ENCODE results near the gene OR8G1. TPM values are rescaled to one million over a fixed set of nuclear protein-coding genes. Genes with fewer than 3 reads are reported as not detected.
A peak's percentile ranks its signal among the peaks of the same experiment; 100 is the strongest.

Gene OR8G1
- total and polyA plus RNA-seq, 9 of the 15 experiments (the other 6 are each of a cell fraction or from before 2014, with no cell fraction given), result 0.03 to 1.4 (median 0.51) TPM; not detected in 1

DNA sequence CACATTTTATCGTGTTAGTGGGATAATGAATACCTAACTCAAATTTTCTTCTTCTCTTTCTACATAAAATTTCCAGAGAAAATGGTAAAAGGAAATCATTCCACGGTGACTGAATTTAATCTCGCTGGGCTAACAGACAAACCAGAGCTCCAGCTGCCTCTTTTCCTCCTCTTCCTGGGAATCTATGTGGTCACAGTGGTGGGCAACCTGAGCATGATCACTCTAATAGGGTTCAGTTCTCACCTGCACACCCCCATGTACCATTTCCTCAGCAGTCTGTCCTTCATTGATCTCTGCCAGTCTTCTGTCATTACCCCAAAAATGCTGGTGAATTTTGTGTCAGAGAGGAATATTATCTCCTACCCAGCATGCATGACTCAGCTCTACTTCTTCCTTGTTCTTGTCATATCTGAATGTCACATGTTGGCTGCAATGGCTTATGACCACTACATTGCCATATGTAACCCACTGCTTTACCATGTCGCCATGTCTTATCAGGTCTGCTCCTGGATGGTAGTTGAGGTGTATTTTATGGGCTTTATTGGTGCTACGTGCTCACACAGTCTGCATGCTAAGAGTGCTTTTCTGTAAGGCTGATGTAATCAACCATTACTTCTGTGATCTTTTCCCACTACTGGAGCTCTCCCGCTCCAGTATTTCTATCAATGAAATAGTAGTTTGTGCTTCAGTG, 33.6 kb upstream of the OR8G1 start (continued):
- TF ChIP-seq, protein P1, sequence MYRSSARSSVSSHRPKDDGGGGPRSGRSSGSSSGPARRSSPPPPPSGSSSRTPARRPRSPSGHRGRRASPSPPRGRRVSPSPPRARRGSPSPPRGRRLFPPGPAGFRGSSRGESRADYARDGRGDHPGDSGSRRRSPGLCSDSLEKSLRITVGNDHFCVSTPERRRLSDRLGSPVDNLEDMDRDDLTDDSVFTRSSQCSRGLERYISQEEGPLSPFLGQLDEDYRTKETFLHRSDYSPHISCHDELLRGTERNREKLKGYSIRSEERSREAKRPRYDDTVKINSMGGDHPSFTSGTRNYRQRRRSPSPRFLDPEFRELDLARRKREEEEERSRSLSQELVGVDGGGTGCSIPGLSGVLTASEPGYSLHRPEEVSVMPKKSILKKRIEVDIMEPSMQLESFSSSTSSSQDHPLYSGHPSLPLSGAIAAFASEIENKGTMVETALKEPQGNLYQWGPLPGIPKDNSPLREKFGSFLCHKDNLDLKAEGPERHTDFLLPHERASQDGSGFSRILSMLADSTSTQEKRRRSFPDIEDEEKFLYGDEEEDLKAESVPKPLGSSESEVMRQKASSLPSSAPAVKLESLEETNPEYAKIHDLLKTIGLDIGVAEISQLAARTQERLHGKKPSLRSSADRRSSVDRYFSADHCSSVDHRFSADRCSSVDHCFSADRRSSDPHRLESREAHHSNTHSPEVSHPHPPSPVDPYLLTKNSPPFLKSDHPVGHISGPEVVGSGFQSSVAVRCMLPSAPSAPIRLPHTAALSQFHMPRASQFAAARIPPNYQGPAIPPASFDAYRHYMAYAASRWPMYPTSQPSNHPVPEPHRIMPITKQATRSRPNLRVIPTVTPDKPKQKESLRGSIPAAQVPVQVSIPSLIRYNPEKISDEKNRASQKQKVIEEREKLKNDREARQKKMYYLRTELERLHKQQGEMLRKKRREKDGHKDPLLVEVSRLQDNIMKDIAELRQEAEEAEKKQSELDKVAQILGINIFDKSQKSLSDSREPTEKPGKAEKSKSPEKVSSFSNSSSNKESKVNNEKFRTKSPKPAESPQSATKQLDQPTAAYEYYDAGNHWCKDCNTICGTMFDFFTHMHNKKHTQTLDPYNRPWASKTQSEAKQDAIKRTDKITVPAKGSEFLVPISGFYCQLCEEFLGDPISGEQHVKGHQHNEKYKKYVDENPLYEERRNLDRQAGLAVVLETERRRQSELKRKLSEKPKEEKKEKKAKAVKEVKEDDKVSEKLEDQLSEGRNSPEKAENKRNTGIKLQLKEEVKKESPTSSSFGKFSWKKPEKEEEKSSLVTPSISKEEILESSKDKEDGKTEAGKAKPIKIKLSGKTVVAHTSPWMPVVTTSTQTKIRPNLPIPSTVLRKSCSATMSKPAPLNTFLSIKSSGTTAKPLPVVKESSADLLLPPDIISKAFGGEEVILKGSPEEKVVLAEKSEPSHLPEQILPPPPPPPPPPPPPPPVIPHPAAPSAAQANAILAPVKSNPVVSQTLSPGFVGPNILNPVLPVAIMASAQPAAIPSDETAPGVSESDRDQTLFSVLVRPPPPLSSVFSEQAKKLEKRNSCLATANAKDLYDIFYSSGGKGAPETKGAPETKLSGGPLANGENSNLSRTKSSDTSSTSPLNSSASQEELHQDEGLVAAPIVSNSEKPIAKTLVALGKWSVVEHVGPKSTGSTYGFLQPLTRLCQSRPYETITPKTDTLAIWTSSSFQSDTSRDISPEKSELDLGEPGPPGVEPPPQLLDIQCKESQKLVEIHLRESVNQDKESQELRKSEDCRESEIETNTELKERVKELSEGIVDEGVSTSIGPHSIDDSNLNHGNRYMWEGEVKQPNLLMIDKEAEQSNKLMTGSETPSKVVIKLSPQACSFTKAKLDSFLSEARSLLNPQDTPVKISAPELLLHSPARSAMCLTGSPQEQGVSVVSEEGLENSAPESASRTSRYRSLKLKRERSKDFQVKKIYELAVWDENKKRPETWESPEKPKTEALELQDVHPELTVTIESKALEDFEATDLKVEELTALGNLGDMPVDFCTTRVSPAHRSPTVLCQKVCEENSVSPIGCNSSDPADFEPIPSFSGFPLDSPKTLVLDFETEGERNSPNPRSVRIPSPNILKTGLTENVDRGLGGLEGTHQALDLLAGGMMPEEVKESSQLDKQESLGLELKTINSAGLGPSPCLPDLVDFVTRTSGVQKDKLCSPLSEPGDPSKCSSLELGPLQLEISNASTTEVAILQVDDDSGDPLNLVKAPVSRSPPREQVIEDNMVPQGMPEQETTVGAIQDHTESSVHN (IDR thresholded peaks at IDR 0.05; ENCODE audit: borderline replicate concordance in 1 of 2, low read depth in 1 of 2), result peak in 1 of 2 experiments; percentile 69; a peak in 2 of 4 replicates
- TF ChIP-seq FOXK2 (conservative IDR thresholded peaks at IDR 0.05 in 1 of 2, IDR thresholded peaks at IDR 0.05 in 1 of 2; ENCODE audit: low read depth in 2 of 2) (peak; percentile 32 to 72; a peak in 2 of 4 replicates), ASH1L (IDR thresholded peaks at IDR 0.05; ENCODE audit: borderline replicate concordance, low read depth, partially characterized antibody) (peak; percentile 51), TRIM24 (IDR thresholded peaks at IDR 0.05) (peak; percentile 92 to 96), RFX5 (IDR thresholded peaks at IDR 0.05; ENCODE audit: low read depth, low read length) (no peak), ILK (tag; IDR thresholded peaks at IDR 0.05; ENCODE audit: borderline replicate concordance, low read depth) (no peak), BRF1 (IDR thresholded peaks at IDR 0.05; ENCODE audit: borderline replicate concordance, extremely low read depth, insufficient read length) (no peak), NFE2 (IDR thresholded peaks at IDR 0.05; ENCODE audit: low read depth) (peak; percentile 99), ZNF707 (CRISPR knock-in tag; conservative IDR thresholded peaks at IDR 0.05) (0 out of 2 replicates have a peak, but pooled peaks have one; percentile 12), SIRT6 (IDR thresholded peaks at IDR 0.05; ENCODE audit: low read depth, low read length) (no peak), ARHGAP35 (IDR thresholded peaks at IDR 0.05; ENCODE audit: partially characterized antibody) (peak; percentile 8), KDM2B (CRISPR knock-in tag; IDR thresholded peaks at IDR 0.05) (no peak), MED1 (CRISPR knock-in tag; IDR thresholded peaks at IDR 0.05; ENCODE audit: borderline replicate concordance) (no peak), ZBED1 (IDR thresholded peaks at IDR 0.05) (no peak)
- TF ChIP-seq, protein P2, sequence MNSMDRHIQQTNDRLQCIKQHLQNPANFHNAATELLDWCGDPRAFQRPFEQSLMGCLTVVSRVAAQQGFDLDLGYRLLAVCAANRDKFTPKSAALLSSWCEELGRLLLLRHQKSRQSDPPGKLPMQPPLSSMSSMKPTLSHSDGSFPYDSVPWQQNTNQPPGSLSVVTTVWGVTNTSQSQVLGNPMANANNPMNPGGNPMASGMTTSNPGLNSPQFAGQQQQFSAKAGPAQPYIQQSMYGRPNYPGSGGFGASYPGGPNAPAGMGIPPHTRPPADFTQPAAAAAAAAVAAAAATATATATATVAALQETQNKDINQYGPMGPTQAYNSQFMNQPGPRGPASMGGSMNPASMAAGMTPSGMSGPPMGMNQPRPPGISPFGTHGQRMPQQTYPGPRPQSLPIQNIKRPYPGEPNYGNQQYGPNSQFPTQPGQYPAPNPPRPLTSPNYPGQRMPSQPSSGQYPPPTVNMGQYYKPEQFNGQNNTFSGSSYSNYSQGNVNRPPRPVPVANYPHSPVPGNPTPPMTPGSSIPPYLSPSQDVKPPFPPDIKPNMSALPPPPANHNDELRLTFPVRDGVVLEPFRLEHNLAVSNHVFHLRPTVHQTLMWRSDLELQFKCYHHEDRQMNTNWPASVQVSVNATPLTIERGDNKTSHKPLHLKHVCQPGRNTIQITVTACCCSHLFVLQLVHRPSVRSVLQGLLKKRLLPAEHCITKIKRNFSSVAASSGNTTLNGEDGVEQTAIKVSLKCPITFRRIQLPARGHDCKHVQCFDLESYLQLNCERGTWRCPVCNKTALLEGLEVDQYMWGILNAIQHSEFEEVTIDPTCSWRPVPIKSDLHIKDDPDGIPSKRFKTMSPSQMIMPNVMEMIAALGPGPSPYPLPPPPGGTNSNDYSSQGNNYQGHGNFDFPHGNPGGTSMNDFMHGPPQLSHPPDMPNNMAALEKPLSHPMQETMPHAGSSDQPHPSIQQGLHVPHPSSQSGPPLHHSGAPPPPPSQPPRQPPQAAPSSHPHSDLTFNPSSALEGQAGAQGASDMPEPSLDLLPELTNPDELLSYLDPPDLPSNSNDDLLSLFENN (IDR thresholded peaks at IDR 0.05; ENCODE audit: low read depth in 2 of 2, low read length in 2 of 2), result peak in 1 of 2 experiments; percentile 65; a peak in 1 of 4 replicates

All from K562 (cell line).